NK-92 (cell line): ENCODE results near the gene FNDC3B.

Experiments used
- DNase-seq: peaks from one replicate; lab custom pipeline; 2025; ENCODE audit not compliant: unreplicated experiment; lab: John Stamatoyannopoulos, UW

FNDC3B gene

DNA sequence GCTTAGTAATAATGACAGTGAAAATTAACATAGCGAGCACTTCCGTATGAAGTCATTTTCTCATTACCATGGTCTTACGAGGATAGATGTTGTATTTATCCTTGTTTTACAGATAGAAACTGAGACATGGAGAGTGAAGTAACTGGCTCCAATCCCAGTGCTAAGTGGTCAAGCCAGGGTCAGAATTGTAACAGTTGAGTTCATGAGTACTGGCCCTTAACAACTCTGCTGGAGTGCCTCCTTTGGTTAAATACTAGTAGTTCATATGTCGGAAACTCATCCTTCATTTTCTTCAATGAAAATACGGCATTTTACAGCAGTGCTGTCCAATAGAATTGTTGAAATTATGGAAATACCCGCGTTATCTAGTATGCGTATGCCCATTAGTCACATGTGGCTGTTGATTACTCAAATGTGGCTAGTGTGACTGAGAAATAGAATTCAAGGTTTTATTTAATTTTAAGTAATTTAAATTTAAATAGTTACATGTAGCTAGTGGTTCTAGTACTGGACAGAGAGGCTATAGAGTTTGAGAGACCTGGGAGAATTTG, 32.5 kb downstream of the FNDC3B start:
- no peak for DNase-seq

DNA sequence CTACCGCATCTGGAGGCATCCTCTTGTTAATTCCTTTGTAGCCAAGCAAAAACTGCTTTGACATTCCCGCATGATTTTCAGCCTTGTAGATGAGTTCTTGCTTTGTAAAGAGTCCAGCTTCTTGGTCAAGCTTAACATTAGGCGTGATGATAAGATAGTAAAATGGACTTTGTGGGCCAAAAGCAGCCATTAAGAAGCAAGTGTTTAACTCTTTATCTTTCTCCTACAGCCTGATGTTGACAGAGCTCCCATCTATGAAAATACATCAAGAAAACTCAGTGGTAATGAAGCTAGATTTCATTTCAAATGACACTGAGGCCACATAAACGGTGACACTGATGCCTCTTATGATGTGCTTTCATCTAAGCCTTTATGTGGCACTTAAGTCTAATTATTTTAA, 33.2 kb downstream of the FNDC3B start:
- no peak for DNase-seq

DNA sequence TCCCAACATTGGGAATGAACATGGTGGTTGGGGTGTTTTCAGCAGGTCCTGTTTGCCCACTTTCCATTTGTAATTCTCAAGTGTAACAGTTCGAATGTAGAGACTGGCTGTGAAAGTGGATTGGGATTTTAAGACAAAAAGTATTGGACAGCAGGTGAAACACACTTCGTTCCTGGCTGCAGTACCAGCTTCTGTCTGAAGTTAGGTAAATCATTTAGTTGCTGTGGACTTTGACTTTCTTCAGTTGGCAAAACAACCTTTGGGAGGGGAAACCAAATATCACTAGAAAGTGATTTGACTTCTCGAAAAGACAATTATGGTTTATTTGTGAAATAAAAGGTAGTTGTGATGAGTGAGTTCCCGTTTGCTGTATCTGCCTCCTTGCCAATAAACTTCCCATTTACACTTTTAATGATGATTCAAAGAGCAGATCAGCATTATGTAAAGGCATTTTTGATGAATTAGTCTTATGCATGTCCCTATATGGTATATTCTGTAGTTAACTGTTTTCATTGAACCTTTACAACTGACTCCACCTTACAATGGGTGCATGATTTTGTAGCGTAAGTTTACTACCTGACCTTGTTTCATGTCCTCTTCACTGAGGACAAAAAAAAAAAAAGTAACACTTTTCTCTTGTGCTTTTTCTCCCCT, 34.0 kb downstream of the FNDC3B start:
- no peak for DNase-seq

DNA sequence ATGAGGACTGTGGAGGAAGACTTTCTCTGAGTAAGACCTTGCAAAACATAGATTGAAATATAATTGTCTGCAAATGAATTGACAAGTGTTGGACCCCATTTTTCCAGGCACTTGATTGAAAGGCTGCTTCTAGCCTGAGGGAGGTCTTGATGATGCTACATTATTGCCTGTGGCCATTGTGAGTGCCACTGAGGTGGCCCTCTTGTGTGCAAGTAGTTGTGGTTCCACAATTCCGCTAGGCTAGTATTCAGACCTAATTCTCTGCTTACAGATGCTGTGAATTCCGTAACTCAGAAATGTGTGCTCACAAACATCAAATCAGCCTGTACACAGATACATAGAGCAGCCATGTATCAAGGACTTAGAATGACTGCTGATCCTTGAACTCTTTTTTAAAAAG, 34.7 kb downstream of the FNDC3B start:
- DNase-seq, result no peak

DNA sequence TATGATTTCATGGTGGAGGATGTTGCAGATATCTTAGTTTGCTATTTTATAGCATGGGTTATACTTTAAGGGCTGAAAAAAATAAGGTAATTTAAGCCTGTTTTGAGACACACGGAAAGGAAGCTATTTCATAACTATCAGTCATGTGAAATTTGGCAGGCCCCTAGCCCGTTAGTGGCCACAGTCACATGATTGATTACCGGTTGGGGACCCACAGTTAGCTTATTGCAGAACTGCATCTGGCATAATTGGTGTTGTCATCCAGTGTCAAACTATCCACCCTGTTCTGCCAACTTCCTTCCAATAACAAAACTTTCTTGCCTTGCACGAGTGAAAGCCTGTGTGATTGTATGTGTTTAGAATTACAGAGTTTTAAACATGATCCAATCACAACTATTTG, 35.2 kb downstream of the FNDC3B start:
- DNase-seq, result no peak

DNA sequence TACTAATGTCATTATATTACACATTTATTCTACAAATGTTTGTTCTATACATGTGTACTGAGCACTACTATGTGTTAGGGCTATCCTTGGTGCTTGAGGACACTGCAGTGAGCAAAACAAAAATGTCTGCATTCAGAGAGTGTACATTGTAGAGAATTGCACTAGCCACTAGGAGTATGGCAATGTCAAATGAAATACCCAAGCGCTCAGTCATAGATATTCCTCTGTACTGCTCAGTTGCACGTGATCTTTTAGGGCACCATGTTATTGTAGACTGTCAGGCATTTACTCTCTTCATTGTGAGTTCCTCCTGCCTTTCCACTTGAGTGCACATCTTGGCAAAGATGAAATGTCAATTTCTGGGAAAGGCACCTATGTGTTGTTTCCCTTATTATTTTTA, 36.8 kb downstream of the FNDC3B start:
- no peak for DNase-seq

DNA sequence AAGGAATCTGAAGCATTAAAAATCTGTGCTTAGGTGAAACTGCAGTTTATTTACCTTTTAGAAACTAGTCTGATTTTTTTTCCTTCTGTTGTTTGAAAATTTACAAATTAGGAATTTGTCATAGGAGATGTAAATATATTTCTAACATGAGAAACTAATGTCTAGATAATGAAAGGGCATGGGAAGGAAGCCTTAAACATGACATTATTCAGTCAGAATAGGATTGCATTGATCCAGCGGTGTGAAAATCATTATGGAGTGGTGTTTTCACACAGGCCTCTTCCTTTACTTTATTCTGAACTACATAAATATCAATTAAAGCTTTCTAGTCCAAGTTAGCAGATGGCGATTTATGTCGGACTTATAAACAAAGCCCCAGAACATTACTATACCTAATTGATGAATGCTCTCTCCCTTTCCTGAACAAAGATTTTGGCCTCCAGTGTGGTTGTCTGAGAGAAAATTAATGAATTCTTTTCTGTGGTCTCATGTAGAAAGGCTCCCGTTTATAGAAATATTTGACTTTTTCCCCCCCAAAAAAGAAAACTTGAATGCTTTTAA, 37.9 kb downstream of the FNDC3B start:
- DNase-seq, result no peak

DNA sequence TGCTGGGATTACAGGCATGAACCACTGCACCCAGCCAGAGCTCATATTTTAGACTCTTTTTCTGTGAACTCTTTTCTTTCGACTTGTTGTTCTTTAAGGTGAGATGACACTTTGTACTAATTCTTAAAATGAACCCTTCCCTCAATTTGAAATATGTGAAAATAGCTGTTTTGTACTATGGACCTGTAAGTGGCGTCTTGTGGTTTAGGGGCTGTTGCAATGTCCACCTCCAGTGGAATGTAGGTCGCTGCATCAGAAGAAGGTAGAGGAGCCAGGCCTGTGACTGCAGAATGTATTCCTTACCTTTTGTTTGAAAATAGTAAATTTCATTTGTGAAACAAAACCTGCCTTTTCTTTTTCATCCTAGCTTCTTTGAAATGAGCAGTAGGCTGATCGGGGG, 38.9 kb downstream of the FNDC3B start:
- no peak for DNase-seq

DNA sequence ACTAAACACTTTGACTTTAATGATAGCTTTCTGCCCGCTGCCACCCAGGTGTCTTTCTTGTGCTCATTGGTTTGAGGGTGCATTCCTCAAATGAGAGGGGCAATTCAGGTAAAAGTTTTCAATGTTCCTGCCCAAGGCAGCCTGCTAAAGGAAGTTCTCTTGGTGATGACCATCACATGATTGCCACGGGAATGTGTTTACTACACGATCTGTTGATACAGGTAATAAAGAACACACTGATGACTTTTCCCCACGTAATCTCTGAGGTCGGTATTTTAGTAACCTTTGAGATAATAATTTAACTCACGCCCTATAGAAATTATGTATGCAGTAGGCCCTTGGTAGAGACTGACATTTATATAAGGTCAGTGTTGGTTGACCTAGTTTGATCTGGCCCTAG, 39.3 kb downstream of the FNDC3B start:
- no peak for DNase-seq

DNA sequence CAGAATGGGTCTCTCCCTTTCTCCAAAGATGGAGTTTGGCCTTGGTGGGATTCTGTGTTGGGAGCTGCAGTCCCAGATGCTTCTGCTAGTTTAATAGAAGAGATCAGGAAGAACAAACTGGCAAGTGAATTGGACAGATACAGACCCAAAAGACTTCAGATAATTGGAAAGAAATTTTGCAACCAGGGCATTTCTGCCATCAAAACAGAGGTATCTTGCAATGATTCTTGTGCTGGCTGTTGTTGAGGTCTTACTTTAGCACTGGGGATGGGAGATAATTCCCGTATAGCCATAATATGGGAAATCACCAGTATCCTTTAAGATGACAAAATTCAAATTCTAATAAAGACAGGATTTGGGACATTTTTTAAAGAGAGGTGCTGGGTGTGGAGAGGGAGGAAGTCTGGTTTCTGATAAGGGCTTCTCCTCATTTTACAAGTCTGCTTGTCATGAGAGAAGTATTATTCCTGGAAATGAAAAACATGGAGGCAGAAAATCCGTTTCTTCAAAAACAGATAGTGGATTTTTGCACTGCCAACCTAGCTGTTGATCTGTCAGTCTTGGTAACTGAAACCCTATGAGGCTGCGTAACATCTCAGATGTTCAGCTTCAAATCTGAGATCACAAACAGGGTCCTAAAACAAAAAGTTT, 40.1 kb downstream of the FNDC3B start:
- DNase-seq, result no peak

DNA sequence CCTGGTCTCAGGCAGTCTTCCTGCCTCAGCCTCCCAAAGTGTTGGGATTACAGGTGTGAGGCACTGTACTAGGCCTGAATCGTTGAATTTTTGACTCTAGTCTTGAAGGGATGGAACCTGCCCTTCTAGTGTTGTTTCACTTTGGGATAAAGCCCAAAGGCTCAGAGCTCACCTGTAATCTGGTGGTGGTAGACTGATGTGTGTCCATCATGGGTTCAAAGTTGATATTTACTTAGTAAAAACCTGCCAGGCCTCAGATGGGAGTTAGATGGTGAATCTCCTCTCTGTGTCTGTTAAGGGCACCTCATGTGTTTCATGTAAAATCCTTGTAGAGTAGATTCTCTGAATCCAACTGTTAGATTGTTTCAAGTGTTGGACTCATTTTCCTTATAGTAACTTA, 41.1 kb downstream of the FNDC3B start:
- no peak for DNase-seq

DNA sequence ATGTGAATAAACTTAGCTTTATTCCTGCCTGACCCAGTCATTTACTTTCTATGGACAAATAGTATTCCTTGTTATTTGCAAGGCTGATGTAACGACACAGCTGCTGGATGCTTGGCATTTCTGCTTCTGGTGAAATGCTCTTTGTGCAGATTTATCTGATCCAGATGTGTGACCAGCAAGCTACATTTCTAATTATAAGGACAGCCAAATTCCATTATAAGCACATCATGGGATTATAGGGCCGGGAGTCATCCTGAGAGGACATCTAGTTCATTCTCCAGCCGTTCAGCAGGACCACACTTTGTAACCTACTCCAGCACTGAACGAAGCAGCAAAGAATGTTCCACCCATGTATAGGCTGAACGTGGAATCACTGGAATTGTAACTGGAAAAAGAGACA, 42.9 kb downstream of the FNDC3B start:
- DNase-seq, result no peak

DNA sequence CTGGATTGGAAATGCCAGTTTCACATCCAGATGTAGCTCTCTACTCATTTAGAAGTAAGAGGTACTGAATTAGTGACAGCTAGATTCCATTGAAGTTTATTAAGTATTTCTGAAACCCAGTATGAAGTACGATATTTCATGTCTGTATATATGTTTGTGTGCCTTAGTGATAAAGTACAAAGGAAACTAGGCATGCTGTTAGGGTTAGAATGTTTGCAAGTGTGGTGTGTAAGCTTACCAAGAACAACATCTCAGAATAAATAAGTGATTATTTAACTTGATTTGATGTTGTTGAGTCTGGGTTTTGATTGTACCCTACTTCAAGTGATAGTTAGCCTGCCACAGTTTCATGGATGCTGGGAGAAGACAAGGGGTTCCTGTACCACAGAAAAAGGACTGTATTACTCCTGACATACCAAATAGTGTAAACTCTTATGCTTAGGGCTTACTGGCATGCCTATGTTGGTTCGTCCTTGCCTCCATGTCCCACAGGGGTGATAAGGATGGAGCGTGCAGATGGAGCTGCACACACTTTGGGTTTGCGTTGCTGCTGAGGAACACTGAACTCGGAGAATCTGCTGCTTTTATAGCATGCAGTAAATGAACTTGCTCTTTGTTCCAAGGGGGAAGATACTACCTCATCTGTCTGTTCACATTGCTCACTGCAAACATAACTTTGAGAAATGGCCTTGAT, 43.6 kb downstream of the FNDC3B start:
- no peak for DNase-seq

DNA sequence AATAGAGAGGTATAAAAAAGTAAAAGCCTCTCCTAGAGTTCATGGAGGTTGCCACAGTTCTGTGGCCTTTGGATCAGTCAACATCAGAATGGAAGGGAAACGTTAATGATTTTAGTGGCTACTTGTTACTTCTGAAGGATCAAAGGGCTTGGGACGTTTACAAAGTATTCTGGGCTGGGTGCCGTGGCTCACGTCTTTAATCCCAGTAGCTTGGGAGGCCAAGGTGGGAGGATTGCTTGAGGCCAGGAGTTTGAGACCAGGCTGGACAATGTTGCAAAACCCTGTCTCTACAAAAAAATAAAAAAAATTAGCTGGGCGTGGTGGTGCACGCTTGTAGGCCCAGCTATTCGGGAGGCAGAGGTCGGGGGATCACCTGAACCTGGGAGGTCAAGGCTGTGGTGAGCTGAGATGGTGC, 44.6 kb downstream of the FNDC3B start:
- no peak for DNase-seq

DNA sequence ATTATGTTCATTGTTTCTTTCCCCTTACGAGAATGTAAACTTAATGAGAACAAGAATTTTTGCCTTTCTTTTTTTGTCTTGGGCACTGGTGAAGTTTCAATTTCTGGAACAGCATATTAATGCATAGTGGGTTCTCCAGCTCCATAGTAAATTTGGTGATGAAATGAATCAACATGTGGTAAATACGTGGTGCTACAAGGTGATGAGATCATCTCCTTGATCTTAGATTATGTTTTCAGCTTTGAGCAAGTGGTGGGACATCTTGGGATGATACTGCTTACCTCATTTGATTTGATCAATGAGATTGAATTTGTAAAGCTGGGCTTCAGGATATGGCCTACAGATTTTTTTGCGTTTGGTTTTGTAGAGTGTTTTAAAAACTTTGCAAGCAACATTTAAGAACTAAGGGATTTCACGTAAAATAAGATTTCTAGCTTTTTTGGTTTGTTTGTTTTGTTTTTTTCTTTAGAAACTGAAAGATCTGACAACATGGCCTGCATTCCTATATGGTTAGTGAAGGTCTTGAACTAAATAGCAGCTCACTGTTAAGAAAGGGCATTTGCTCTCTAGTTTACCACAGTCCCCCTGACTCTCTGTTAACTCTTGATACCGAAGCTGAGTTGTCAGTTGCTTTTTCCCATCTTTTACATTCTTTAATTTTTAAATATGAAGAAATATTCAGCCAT, 45.6 kb downstream of the FNDC3B start:
- DNase-seq, result no peak

DNA sequence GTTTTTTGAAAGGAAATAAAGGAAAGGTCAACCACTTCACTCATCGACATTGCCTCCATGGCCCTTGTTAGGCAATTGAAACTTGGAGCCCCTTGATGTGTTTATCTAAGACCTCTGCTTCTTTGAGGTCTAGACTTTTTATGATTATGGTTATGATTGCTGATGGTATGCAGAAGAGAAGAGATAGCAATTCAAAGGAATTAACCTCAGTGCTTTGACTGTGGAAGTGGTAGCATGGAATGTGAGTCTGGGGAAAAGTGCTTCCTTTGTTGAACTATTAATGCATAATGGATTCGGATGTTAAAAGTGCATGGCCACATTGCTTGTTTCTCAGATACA, 46.1 kb downstream of the FNDC3B start:
- no peak for DNase-seq

DNA sequence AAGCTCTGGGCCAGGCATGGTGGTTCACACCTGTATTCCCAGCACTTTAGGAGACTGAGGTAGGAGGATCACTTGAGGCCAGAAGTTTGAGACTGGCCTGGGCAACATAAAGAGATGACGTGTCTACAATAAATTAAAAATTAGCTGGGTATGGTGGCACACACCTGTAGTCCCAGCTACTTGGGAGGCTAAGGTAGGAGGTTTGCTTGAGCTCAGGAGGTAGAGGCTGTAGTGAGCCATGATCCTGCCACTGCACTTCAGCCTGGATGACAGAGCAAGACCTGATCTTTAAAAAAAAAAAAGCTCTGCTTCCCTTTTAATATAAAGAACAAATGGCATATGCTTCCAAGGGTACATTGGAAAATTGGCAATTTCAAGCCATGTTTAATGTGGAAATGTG, 46.7 kb downstream of the FNDC3B start:
- no peak for DNase-seq

DNA sequence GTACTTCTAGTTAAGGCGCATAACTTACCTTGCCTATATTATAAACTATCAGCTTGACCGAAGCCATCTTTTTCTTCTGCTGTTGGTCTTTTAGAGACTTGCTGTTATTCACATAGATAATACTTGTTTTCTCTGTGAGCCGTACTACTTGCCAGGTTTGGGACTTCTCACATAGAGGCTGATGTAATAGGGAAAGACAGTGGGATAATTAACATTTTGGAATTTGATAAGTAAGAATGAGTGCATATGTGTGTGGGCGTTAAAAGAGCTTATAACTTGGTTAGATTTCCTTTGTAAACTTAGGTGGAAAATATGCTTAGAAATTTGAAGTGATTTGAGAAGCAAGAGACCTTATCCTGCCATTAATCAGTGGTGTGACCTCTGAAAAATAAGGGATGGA, 47.8 kb downstream of the FNDC3B start:
- no peak for DNase-seq

DNA sequence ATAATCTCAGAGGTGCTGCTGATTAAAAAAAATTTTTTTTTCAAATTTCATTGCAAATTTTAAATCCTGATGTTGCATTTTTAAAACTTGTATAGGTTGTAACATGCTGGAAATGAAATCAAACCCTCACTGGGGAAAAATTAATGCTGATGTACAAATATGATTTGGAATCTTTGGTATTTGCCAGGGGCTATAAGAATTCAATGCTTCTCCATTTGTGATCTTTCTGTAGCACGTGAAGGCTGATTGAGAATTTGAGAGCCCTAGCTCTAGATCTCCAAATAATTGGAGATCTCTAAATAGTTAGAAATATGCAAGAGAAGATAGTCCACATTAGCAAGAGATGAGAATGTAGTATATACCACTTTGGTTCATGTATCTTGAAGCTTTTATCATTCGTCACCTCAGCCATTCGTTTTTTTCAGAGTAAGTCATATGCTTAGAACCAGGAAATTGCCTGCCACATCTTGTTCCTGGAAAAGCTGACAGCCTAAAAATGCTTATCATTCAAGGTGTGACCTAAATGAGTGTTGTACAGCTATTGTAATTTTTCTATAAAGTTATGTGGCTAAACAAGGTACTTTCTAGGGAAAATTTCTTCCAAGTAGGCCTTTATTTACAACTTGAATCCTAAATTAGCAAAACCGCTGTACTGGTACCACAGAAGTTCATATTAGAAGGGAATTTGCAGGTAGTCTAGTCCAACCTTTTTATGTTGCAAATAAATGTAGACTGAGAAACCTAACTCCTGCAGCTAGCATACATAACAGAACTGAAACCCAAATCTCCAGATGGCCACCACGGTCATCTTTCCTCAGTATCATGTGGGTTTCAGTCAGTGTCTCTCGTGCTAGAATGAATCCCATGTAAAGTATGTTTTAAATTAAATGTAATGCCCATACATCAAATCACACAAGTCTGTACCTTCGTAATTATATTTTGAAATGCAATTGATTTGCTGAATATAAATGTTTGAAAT, 48.5 kb downstream of the FNDC3B start:
- no peak for DNase-seq

DNA sequence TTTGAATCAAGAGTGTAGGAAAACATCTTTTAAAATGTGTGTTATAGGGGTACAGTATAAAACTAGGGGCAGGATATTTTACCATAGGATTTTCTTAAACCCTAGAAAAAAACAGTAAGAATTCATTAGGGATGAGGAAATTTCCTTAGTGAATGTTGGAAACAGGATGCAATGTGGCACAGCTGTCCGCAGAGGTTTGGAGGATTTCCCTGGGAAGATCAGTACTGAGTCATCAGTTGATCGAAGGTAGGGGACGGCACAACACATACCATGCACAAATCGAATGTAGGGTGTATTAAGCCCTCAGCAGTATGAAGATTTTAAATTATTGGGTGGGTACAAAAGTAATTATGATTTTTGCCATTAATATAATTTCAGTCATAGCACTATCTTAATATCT, 49.9 kb downstream of the FNDC3B start:
- DNase-seq, result no peak
